D341Med (cell line): Measurements from ENCODE around the gene S100A10.

ENCODE experiments used
- DNase-seq: peaks from one replicate; pipeline ENCODE4 v3.0.0; 2012; ENCODE audit warnings: low spot score

The S100A10 gene

GRCh38 chr1:151935894-151936602 is 57.6 kb downstream of the S100A10 start:
- no peak for DNase-seq

- DNase-seq = no peak
Measured at GRCh38 chr1:151935154-151935553, 58.5 kb downstream of the S100A10 start.

- DNase-seq = peak; percentile 78
Measured at GRCh38 chr1:151934048-151934493, 59.6 kb downstream of the S100A10 start.
